CD4-positive, alpha-beta T cell treated with Interleukin-4 for 1 hour (primary cell): Measurements from ENCODE around the gene CEP112.
"Not testable (repeated sequence)": the region's sequence is repeated elsewhere in the genome, so short reads cannot be mapped to it uniquely, and the experiment has no call there.

Source experiments
- DNase-seq, 2 donors: peaks; one replicate each; pipeline ENCODE4 v3.0.0-alpha.2; 2020 to 2022

The CEP112 gene

GRCh38 chr17:66149562-66149961, 42.4 kb downstream of the CEP112 start:
- DNase-seq: no peak

- DNase-seq: no peak
Measured at GRCh38 chr17:66146394-66146793, 45.5 kb downstream of the CEP112 start.

- no peak for DNase-seq
Measured at GRCh38 chr17:66143657-66144282, 48.2 kb downstream of the CEP112 start.

GRCh38 chr17:66142428-66142827, 49.5 kb downstream of the CEP112 start:
- DNase-seq: no peak

- DNase-seq: no peak
Measured at GRCh38 chr17:66138120-66138519, 53.8 kb downstream of the CEP112 start.

GRCh38 chr17:66135896-66136295, 56.0 kb downstream of the CEP112 start:
- no peak for DNase-seq

- no peak for DNase-seq
Measured at GRCh38 chr17:66135219-66135618, 56.7 kb downstream of the CEP112 start.

GRCh38 chr17:66129759-66130158, 62.2 kb downstream of the CEP112 start:
- DNase-seq: no peak

GRCh38 chr17:66126231-66126630, 65.7 kb downstream of the CEP112 start:
- DNase-seq: no peak

GRCh38 chr17:66123163-66123562, 68.8 kb downstream of the CEP112 start:
- no peak for DNase-seq

GRCh38 chr17:66115246-66115645, 76.7 kb downstream of the CEP112 start:
- DNase-seq: no peak

- DNase-seq: no peak
Measured at GRCh38 chr17:66114609-66115008, 77.3 kb downstream of the CEP112 start.

- no peak for DNase-seq
Measured at GRCh38 chr17:66107731-66108130, 84.2 kb downstream of the CEP112 start.

GRCh38 chr17:66098040-66098439, 93.9 kb downstream of the CEP112 start:
- no peak for DNase-seq

- DNase-seq: no peak
Measured at GRCh38 chr17:66094727-66095126, 97.2 kb downstream of the CEP112 start.

GRCh38 chr17:66091445-66092080, 100.4 kb downstream of the CEP112 start:
- no peak for DNase-seq

GRCh38 chr17:66089764-66090163, 102.2 kb downstream of the CEP112 start:
- no peak for DNase-seq

GRCh38 chr17:66088173-66088572, 103.8 kb downstream of the CEP112 start:
- DNase-seq: no peak

GRCh38 chr17:66087073-66087472, 104.9 kb downstream of the CEP112 start:
- no peak for DNase-seq

- no peak for DNase-seq
Measured at GRCh38 chr17:66085221-66085620, 106.7 kb downstream of the CEP112 start.

- not testable (repeated sequence) for DNase-seq
Measured at GRCh38 chr17:66080670-66081069, 111.3 kb downstream of the CEP112 start.

GRCh38 chr17:66076546-66077190, 115.3 kb downstream of the CEP112 start:
- DNase-seq: no peak

GRCh38 chr17:66073384-66073783, 118.5 kb downstream of the CEP112 start:
- no peak for DNase-seq

GRCh38 chr17:66063686-66064085, 128.2 kb downstream of the CEP112 start:
- no peak for DNase-seq
